Spleen (tissue), 11 donors: Measurements from ENCODE around the gene TREML1. TPM values are rescaled to one million over a fixed set of nuclear protein-coding genes. Genes with fewer than 3 reads are reported as not detected.

Experiments used
- DNase-seq: peaks from one replicate; pipeline ENCODE4 v3.0.0-alpha.2; 2020
- H3K27ac ChIP-seq, 8 donors: fragments of 200-600 bp; sonication (generic) in 7 of 8; 1 replicate in 4 of 8; 2 replicates in 4 of 8; pipeline versions ENCODE4 v1.5.0 to v1.8.0; 2016 to 2021; ENCODE audit warnings: inconsistent platforms in 4 of 8, mild to moderate bottlenecking in 4 of 8, moderate library complexity in 1 of 8
- H3K27me3 ChIP-seq, 7 donors: fragments of 200-600 bp; sonication (generic) in 6 of 7; replicated peaks in 1 of 7; 1 replicate in 4 of 7; 2 replicates in 3 of 7; pipeline versions ENCODE4 v1.5.0 to v1.8.0; 2016 to 2021; ENCODE audit warnings: inconsistent platforms in 3 of 7, mild to moderate bottlenecking in 1 of 7
- H3K36me3 ChIP-seq, 6 donors: fragments of 200-600 bp; sonication (generic) in 5 of 6; 1 replicate in 4 of 6; 2 replicates in 2 of 6; pipeline versions ENCODE4 v1.5.0 to v1.8.0; 2016 to 2021; ENCODE audit warnings: inconsistent platforms in 2 of 6
- H3K4me1 ChIP-seq, 6 donors: fragments of 200-600 bp; sonication (generic) in 5 of 6; 1 replicate in 3 of 6; 2 replicates in 3 of 6; pipeline versions ENCODE4 v1.5.0 to v1.8.0; 2016 to 2021; ENCODE audit warnings: inconsistent platforms in 3 of 6
- H3K4me3 ChIP-seq, 8 donors: fragments of 200-600 bp; sonication (generic) in 7 of 8; 1 replicate in 4 of 8; 2 replicates in 4 of 8; pipeline versions ENCODE4 v1.5.0 to v1.8.0; 2016 to 2021; ENCODE audit warnings: inconsistent platforms in 4 of 8, mild to moderate bottlenecking in 4 of 8, moderate library complexity in 2 of 8
- H3K9me3 ChIP-seq, 8 donors: fragments of 200-600 bp; sonication (generic) in 7 of 8; 1 replicate in 4 of 8; 2 replicates in 4 of 8; pipeline versions ENCODE4 v1.5.0 to v1.8.0; 2016 to 2021; ENCODE audit warnings: inconsistent platforms in 4 of 8
- CTCF ChIP-seq, 11 experiments: fragments of 200-600 bp in 7 of 11; fragments of 450-650 bp in 4 of 11; sonication (generic) in 4 of 11; IDR thresholded peaks in 8 of 11; conservative IDR thresholded peaks in 3 of 11; 1 replicate in 7 of 11; 2 replicates in 4 of 11; pipeline versions ENCODE4 v1.4.0 to v1.8.0; 2016 to 2021; ENCODE audit warnings: antibody characterized with exemption in 11 of 11, inconsistent platforms in 4 of 11, mild to moderate bottlenecking in 1 of 11
- POLR2A ChIP-seq, 3 donors: fragments of 450-650 bp; IDR thresholded peaks; one replicate each; pipeline ENCODE4 v1.5.1; 2017; ENCODE audit warnings: antibody characterized with exemption in 3 of 3, mild to moderate bottlenecking in 1 of 3
- POLR2AphosphoS5 ChIP-seq, 3 donors: sonication (generic); formaldehyde crosslinking; IDR thresholded peaks; one replicate each; pipeline ENCODE4 v1.5.1; 2017; ENCODE audit warnings: antibody characterized with exemption in 3 of 3
- WGBS, 5 donors: extraction: QIAGEN DNeasy Blood & Tissue Kit in 3 of 5; methylation state at CpG; one replicate each; pipeline versions ENCODE4 v1.1.5 to v1.1.7; 2013 to 2018; 5-methylcytosine and 5-hydroxymethylcytosine counted together
- intact Hi-C: fragments of 100-400 bp; cut with DNase I; formaldehyde crosslinking; loops from one replicate; pipeline ENCODE4 v1.15.0; 2023; ENCODE audit warnings: low total_unique reads
- polyA plus RNA-seq, 3 donors: library from polyadenylated mRNA; stranded (reverse); fragments of 200-250 nt; gene quantifications; one replicate each; pipeline ENCODE4 v1.2.1, GENCODE V29; 2013
- total RNA-seq, 7 donors: library from RNA; depleted of rRNA in 3 of 7; stranded (reverse); fragments of >200 nt in 3 of 7; fragmentation: NEBNext Ultra II Directional in 4 of 7; extraction: Animal tissue kit (Norgen Biotek cat#: 25700) in 4 of 7; gene quantifications; one replicate each; pipeline versions ENCODE4 v1.1.0 to v1.2.1, GENCODE V29; 2016 to 2021
- donor health status: healthy with polysubstance abuse.
- donor health status: DM: no; HTN: no; CAD: no; lungs with moderate emphysema.
- donor health status: DM: no; HTN: no; CAD: no.
- donor health status: Bipolar disorder and iron deficiency.
- donor health status: healthy.
- donor health status: DM: no; HTN: no; CAD: no.
- donor health status: DM: yes; HTN: yes; CAD: no.

TREML1 gene
- total and polyA plus RNA-seq, 10 donors, result 1.2 to 19.2 (median 4.9) TPM

GRCh38 chr6:41170547-41171160, 16.5 kb upstream of the TREML1 start:
- H3K27me3 ChIP-seq, result peaks cover 0 to 5% (median 0%) of the 10 kb centered on the region in 7 donors
- H3K4me1 ChIP-seq, result no peaks in the 10 kb centered on the region
- intact Hi-C loops, result no loop called here
- TF ChIP-seq CTCF (IDR thresholded peaks at IDR 0.05 in 8 of 11, conservative IDR thresholded peaks at IDR 0.05 in 3 of 11) (no peak), POLR2AphosphoS5 (IDR thresholded peaks at IDR 0.05) (no peak), POLR2A (IDR thresholded peaks at IDR 0.05) (no peak)
- WGBS, 5 donors, result 67 to 84% (median 72%) methylated on average over 4 of the region's 4 CpGs
- no peak overlapping the region for H3K4me3 ChIP-seq
- H3K36me3 ChIP-seq, result no peaks in the 10 kb centered on the region
- no peak overlapping the region for H3K27ac ChIP-seq
- H3K9me3 ChIP-seq, result no peaks in the 10 kb centered on the region
- no peak for DNase-seq

- DNase-seq, result no peak
- no peaks in the 10 kb centered on the region for H3K36me3 ChIP-seq
Observed at GRCh38 chr6:41167173-41167963, 13.2 kb upstream of the TREML1 start.

GRCh38 chr6:41164551-41165120, 10.5 kb upstream of the TREML1 start:
- Histone ChIP-seq H3K27me3 (peaks cover 0 to 13% (median 0%) of the 10 kb centered on the region in 7 donors), H3K4me1 (peaks cover 0 to 7% (median 0%) of the 10 kb centered on the region in 6 donors), H3K4me3 (no peak overlapping the region), H3K36me3 (no peaks in the 10 kb centered on the region), H3K27ac (no peak overlapping the region), H3K9me3 (no peaks in the 10 kb centered on the region)
- 72 to 85% (median 81%) methylated on average over 4 of the region's 4 CpGs for WGBS, 5 donors
- no peak for TF ChIP-seq POLR2AphosphoS5 (IDR thresholded peaks at IDR 0.05)
- TF ChIP-seq POLR2A (IDR thresholded peaks at IDR 0.05), result no peak
- intact Hi-C loops, result no loop called here
- no peak for DNase-seq

More at GRCh38 chr6:41167173-41167963, 13.2 kb upstream of the TREML1 start:
- H3K4me1 ChIP-seq, result no peaks in the 10 kb centered on the region
- no peaks in the 10 kb centered on the region for H3K9me3 ChIP-seq
- WGBS, 5 donors, result 68 to 76% (median 72%) methylated on average over 5 of the region's 5 CpGs
- H3K27ac ChIP-seq, result no peak overlapping the region
- intact Hi-C loops, result no loop called here
- TF ChIP-seq POLR2AphosphoS5 (IDR thresholded peaks at IDR 0.05) (no peak), POLR2A (IDR thresholded peaks at IDR 0.05) (no peak), CTCF (IDR thresholded peaks at IDR 0.05 in 8 of 11, conservative IDR thresholded peaks at IDR 0.05 in 3 of 11) (no peak)
- no peaks in the 10 kb centered on the region for H3K27me3 ChIP-seq
- no peak overlapping the region for H3K4me3 ChIP-seq

- Histone ChIP-seq H3K27ac (no peak overlapping the region), H3K4me3 (no peak overlapping the region), H3K4me1 (peaks cover 0 to 7% (median 0%) of the 10 kb centered on the region in 6 donors), H3K27me3 (peaks cover 0 to 14% (median 0%) of the 10 kb centered on the region in 7 donors), H3K36me3 (no peaks in the 10 kb centered on the region), H3K9me3 (no peaks in the 10 kb centered on the region)
- TF ChIP-seq POLR2A (IDR thresholded peaks at IDR 0.05) (no peak), POLR2AphosphoS5 (IDR thresholded peaks at IDR 0.05) (no peak), CTCF (IDR thresholded peaks at IDR 0.05 in 8 of 11, conservative IDR thresholded peaks at IDR 0.05 in 3 of 11) (no peak)
- intact Hi-C loops, result no loop called here
- 87 to 100% (median 100%) methylated on average over 1 of the region's 1 CpG for WGBS, 5 donors
- DNase-seq, result no peak
Observed at GRCh38 chr6:41163419-41163717, 9.2 kb upstream of the TREML1 start.
